Peyer's patch (tissue), 4 donors: Measurements from ENCODE around the gene IFI44. TPM values are rescaled to one million over a fixed set of nuclear protein-coding genes. Genes with fewer than 3 reads are reported as not detected.

Experiments used
- DNase-seq, 3 donors: peaks; one replicate each; pipeline ENCODE4 v3.0.0-alpha.2; 2017 to 2019
- H3K27ac ChIP-seq, 4 donors: fragments of 200-600 bp; sonication (generic); one replicate each; pipeline ENCODE4 v1.5.1; 2016 to 2019
- H3K27me3 ChIP-seq, 2 donors: fragments of 200-600 bp; sonication (generic); one replicate each; pipeline ENCODE4 v1.5.1; 2019
- H3K36me3 ChIP-seq, 3 donors: fragments of 200-600 bp; sonication (generic); one replicate each; pipeline ENCODE4 v1.5.1; 2016 to 2019
- H3K4me1 ChIP-seq, 4 donors: fragments of 200-600 bp; sonication (generic); one replicate each; pipeline ENCODE4 v1.5.1; 2016 to 2019
- H3K4me3 ChIP-seq, 4 donors: fragments of 200-600 bp; sonication (generic); 1 replicate in 3 of 4; 2 replicates in 1 of 4; pipeline ENCODE4 v1.5.1; 2016 to 2019; ENCODE audit warnings: mild to moderate bottlenecking in 1 of 4
- H3K9me3 ChIP-seq, 4 donors: fragments of 200-600 bp; sonication (generic); one replicate each; pipeline ENCODE4 v1.5.1; 2016 to 2019; ENCODE audit warnings: mild to moderate bottlenecking in 1 of 4
- CTCF ChIP-seq, 6 experiments: fragments of 450-650 bp in 4 of 6; fragments of 200-600 bp in 2 of 6; sonication (generic) in 1 of 6; IDR thresholded peaks; one replicate each; pipeline ENCODE4 v1.5.1; 2017 to 2019; ENCODE audit warnings: antibody characterized with exemption in 6 of 6, mild to moderate bottlenecking in 3 of 6, moderate library complexity in 1 of 6
- POLR2A ChIP-seq, 2 donors: fragments of 450-650 bp; IDR thresholded peaks; one replicate each; pipeline ENCODE4 v1.5.1; 2017; ENCODE audit warnings: antibody characterized with exemption in 2 of 2, mild to moderate bottlenecking in 2 of 2, moderate library complexity in 2 of 2
- total RNA-seq, 4 donors: library from RNA; depleted of rRNA; stranded (reverse); fragments of >200 nt; gene quantifications; one replicate each; pipeline ENCODE4 v1.1.0, GENCODE V29; 2016

Gene IFI44
- total RNA-seq, 4 donors from 2014 or later: 3.9 to 67.7 (median 12.4) TPM

GRCh38 chr1:78676347-78676982 lies 26.8 kb downstream of the IFI44 start:
- H3K9me3 ChIP-seq: no peaks in the 10 kb centered on the region
- H3K27ac ChIP-seq: no peak overlapping the region
- H3K4me3 ChIP-seq: no peak overlapping the region
- peak in 2 of 3 donors; percentile 69 to 80 for DNase-seq
- no peaks in the 10 kb centered on the region for H3K4me1 ChIP-seq
- TF ChIP-seq POLR2A (IDR thresholded peaks at IDR 0.05) (no peak), CTCF (IDR thresholded peaks at IDR 0.05) (peak; percentile 70 to 90 (median 80))
- no peaks in the 10 kb centered on the region for H3K27me3 ChIP-seq
- no peaks in the 10 kb centered on the region for H3K36me3 ChIP-seq

- Histone ChIP-seq H3K36me3 (no peaks in the 10 kb centered on the region), H3K4me3 (no peak overlapping the region), H3K9me3 (no peaks in the 10 kb centered on the region), H3K27ac (no peak overlapping the region), H3K4me1 (no peaks in the 10 kb centered on the region), H3K27me3 (no peaks in the 10 kb centered on the region)
- no peak for TF ChIP-seq CTCF (IDR thresholded peaks at IDR 0.05)
- no peak for TF ChIP-seq POLR2A (IDR thresholded peaks at IDR 0.05)
- no peak for DNase-seq
Measured at GRCh38 chr1:78676993-78677392, 27.4 kb downstream of the IFI44 start.

- H3K9me3 ChIP-seq: no peaks in the 10 kb centered on the region
- no peak overlapping the region for H3K4me3 ChIP-seq
- DNase-seq: no peak
- no peak overlapping the region for H3K27ac ChIP-seq
- TF ChIP-seq POLR2A (IDR thresholded peaks at IDR 0.05) (no peak), CTCF (IDR thresholded peaks at IDR 0.05) (no peak)
- no peaks in the 10 kb centered on the region for H3K27me3 ChIP-seq
- H3K4me1 ChIP-seq: no peaks in the 10 kb centered on the region
- no peaks in the 10 kb centered on the region for H3K36me3 ChIP-seq
Measured at GRCh38 chr1:78677788-78678187, 28.2 kb downstream of the IFI44 start.

- no peaks in the 10 kb centered on the region for H3K4me1 ChIP-seq
- no peaks in the 10 kb centered on the region for H3K36me3 ChIP-seq
- no peak overlapping the region for H3K27ac ChIP-seq
- TF ChIP-seq CTCF (IDR thresholded peaks at IDR 0.05) (no peak), POLR2A (IDR thresholded peaks at IDR 0.05) (no peak)
- H3K9me3 ChIP-seq: no peaks in the 10 kb centered on the region
- no peak overlapping the region for H3K4me3 ChIP-seq
- DNase-seq: no peak
- no peaks in the 10 kb centered on the region for H3K27me3 ChIP-seq
Measured at GRCh38 chr1:78678324-78678723, 28.7 kb downstream of the IFI44 start.

GRCh38 chr1:78681265-78681664 lies 31.6 kb downstream of the IFI44 start:
- Histone ChIP-seq H3K27me3 (no peaks in the 10 kb centered on the region), H3K4me1 (no peaks in the 10 kb centered on the region), H3K36me3 (no peaks in the 10 kb centered on the region), H3K27ac (no peak overlapping the region), H3K4me3 (no peak overlapping the region), H3K9me3 (no peaks in the 10 kb centered on the region)
- TF ChIP-seq CTCF (IDR thresholded peaks at IDR 0.05): no peak
- TF ChIP-seq POLR2A (IDR thresholded peaks at IDR 0.05): no peak
- DNase-seq: no peak

GRCh38 chr1:78682496-78682895 lies 32.9 kb downstream of the IFI44 start:
- TF ChIP-seq CTCF (IDR thresholded peaks at IDR 0.05): no peak
- no peak for TF ChIP-seq POLR2A (IDR thresholded peaks at IDR 0.05)
- DNase-seq: no peak
- Histone ChIP-seq H3K4me1 (no peaks in the 10 kb centered on the region), H3K36me3 (no peaks in the 10 kb centered on the region), H3K27ac (no peak overlapping the region), H3K4me3 (no peak overlapping the region), H3K9me3 (no peaks in the 10 kb centered on the region), H3K27me3 (no peaks in the 10 kb centered on the region)
